Measurements from ENCODE around the gene ARHGEF7.

- TF ChIP-seq, protein P1, sequence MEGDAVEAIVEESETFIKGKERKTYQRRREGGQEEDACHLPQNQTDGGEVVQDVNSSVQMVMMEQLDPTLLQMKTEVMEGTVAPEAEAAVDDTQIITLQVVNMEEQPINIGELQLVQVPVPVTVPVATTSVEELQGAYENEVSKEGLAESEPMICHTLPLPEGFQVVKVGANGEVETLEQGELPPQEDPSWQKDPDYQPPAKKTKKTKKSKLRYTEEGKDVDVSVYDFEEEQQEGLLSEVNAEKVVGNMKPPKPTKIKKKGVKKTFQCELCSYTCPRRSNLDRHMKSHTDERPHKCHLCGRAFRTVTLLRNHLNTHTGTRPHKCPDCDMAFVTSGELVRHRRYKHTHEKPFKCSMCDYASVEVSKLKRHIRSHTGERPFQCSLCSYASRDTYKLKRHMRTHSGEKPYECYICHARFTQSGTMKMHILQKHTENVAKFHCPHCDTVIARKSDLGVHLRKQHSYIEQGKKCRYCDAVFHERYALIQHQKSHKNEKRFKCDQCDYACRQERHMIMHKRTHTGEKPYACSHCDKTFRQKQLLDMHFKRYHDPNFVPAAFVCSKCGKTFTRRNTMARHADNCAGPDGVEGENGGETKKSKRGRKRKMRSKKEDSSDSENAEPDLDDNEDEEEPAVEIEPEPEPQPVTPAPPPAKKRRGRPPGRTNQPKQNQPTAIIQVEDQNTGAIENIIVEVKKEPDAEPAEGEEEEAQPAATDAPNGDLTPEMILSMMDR (IDR thresholded peaks at IDR 0.05): no peak
- TF ChIP-seq ZFX (IDR thresholded peaks at IDR 0.05; ENCODE audit: borderline replicate concordance): no peak
Measured at GRCh38 chr13:111304603-111305289, 189.6 kb downstream of the ARHGEF7 start.
